OCI-M2 (cell line): ENCODE data around the gene FMNL3.

Experiments used
- DNase-seq: peaks from one replicate; lab custom pipeline; 2025; ENCODE audit not compliant: unreplicated experiment; lab: John Stamatoyannopoulos, UW

Gene FMNL3

DNA sequence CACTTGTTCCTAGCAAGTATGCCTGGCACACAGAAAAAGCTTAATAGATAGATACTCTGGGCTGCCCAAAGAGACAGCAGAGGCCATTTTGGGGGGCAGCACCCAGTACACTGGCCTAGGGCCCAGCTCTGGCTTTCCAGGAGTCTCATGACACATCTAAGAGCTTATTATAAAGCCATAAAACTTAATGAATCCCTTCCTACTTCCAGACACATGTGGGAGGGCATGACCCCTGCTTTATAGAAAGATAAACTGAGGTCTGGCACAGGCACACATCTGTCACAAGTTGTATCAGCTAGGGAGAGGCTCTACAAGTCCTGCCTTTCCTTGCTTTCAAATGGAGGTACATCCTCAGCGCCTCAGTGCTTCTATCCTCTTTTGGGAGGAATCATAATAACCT lies 27.1 kb downstream of the FMNL3 start:
- DNase-seq = no peak

DNA sequence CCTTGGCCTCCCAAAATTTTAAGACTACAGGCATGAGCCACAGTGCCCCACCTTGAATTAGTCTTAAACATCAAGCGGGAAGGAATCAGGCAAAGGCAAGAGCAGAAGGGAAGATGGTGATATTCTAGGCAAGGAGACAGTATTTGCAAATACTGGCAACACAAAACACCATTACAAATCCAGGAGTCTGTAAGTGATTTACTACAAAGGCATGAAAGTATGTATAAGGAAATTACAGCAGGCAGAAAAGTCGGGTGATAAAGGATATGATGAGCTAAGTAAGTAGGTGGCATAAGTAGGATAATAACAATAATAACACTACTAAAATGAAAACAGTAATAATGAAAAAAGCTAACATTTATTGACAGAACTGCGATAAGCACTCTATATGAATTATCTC lies 28.5 kb downstream of the FMNL3 start:
- no peak for DNase-seq

DNA sequence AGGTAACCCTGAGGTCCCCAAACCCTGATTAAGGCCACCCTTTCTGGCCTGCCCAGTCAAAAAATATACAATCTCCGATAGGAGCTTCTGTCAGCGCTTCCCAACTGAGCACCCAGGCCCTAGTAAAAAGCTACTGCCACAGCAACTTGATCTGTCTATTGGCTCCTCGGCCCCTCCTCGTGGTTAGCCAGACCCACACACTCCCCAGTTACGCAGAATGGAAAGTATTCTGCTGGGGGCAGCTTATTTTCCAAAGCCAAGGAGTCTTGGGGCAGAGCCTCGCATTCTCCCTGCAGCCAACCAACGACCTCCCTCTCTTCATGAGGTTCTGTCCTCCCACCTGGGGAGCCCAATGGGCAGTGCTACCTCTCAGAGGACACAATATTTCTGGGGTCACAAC lies 32.1 kb downstream of the FMNL3 start:
- no peak for DNase-seq

DNA sequence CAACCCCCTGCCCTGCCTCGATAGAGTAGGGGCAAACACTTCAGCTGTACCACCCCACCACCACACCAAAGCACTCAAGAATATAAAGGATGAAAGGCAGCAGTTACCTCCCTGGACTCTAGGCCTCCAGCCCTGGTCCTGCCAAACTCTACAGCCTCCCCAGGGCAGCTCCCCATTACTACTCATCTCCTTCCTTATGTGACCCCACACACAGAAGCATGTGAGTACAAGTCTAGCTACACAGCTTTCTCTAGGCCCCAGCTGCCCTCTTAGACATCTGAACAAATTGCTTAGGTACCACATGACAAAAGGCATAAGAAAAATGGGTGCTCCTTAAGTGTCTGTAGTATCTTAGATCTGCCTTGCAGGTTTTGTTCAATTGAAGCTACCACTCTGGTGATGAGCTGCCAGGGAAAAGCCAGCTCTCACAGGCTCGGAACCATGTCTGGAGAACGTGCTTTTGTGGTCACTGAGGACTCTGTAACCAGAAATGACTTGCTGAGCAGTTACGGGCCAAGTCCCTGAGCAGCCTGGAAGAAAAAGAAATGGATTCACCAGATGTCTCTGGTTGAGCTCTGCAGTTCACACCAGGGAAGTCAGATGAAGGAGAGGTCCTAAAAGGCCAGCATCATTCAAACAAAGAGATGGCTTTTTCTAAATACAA lies 32.8 kb downstream of the FMNL3 start:
- DNase-seq = no peak

DNA sequence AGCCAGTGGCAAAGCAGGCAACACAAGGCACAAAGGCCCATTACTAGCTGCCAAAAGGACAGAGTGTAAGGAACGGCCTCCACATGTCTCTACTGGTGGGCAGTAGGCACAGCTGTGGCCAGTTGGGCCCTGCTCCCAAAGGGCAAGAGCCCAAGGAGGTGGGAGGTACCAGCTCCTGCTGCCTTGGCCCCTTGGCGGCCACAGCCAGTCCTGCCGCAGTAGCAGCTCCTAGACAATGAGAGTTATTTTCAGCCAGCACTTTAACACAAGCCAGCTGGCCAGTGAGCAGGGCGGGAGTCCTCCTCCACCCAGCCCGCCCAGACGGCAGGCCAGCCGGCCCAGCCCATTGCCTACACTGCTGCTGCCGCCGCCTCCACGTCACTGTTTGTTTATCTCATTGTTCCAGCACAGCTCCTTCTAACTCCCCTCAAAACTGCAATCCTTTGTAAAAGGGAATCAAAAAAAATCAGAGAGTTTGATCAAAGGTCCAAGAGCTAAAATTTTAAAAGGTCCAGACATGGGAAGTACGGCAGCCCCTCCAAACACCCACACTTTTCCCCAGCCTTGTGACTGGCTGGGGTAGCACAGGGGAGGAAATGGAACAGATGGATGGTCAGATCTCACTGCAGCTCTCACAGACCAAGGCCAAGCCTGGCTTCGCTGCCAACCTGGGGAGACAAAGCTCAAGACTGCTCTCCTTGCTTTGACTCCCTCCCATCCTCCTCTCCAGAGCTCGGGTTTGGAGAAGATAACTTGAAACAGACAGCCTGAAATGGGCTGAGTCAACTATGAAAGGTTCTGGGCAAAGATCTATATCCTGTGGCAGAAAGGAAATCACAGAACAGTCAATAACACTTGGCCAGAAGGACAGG lies 33.5 kb downstream of the FMNL3 start:
- DNase-seq = peak; percentile 28

DNA sequence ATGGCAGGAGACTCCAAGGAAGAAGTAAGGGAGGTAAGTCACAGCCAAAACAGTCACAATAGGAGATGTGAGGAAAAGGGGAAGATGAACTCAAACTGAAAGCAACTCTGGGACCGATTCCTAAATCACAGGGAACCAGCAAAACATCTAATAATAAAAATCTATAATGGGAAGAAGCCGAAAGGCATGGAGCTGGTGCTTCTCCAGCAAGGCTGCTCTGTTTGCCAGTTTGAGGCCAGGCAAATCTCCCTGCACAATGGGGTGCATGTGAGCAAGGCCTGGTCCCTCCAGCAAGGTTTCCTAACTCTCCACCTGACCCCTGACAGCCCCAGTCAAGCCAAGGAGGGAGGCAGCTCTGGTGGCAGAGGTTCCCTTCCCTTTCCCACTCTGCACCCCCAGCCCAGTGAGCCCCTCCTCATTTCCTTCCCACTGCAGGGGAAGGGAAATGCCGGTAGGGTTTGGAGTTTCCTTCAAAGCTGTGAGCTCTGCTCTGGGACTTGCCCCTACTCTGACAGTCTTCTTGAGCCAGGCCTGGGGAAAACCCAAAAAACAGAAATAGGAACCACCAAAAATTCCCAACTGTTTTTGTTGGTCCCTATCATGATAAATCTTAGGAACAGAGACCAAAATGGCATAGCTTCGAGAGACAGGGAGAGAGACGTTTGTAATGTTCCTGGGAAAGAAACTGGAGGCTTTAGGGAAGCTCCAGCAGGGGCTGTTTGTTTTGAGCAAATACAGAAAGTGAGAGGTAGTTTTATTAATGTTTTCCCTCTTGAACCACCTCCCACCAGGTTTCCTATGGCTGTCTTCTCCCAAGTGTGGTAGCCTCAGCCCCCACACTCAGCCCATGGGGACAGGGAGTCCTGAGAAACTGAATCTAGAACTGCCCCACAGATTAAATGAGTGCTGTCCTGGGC lies 34.6 kb downstream of the FMNL3 start:
- no peak for DNase-seq

DNA sequence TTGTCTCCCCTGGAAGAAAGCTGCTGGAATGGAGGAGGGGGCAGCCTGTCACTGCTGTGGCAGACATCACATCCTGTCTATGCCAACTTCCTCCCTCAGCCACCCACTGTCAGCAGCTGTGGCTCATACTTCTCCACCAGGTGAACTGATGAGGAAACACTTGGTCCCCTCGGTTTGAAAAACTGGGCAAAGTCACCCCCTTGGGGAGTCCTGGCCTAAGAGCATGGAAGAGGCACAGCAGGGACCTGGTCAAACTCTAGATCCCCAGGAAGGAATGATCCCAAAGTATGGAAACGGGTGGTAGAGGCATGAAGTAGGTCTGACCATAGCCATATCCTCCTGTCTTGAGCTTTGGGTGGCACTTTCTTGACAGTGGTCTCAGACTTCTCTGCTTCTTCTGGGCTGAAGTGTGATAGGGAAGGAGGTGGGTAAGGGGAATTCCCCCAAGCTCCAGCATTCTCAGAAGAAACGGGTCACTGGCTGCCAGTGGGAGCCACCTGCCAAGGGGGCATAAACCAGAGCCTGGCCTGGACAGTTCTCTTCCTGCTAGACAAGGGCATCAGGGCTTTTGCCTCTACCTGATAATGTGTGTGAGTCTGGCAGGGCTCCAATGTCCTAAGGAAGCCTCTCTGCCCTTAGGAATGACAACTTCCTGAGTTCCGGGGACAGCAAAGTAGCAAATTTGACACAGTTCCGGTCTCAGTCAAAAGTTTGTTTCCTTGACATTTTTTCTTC lies 36.0 kb downstream of the FMNL3 start:
- no peak for DNase-seq

DNA sequence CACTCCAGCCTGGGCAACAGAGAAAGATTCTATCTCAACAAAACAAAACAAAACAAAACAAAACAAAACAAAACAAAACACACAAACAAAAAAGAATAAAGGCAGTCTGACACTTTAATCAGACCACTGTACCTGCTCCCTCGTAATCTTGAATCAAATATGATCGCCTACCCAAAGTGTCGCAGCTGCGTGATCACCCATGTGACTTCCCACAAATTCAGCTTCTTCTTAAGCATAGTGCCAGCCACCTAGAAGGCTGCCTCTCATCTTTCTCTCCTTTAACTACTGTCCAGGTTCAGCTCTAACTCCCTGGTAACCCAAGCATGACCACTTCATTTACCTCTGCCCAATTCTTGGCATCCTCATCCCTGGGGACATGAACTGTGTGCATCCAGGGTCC lies 37.4 kb downstream of the FMNL3 start:
- no peak for DNase-seq

DNA sequence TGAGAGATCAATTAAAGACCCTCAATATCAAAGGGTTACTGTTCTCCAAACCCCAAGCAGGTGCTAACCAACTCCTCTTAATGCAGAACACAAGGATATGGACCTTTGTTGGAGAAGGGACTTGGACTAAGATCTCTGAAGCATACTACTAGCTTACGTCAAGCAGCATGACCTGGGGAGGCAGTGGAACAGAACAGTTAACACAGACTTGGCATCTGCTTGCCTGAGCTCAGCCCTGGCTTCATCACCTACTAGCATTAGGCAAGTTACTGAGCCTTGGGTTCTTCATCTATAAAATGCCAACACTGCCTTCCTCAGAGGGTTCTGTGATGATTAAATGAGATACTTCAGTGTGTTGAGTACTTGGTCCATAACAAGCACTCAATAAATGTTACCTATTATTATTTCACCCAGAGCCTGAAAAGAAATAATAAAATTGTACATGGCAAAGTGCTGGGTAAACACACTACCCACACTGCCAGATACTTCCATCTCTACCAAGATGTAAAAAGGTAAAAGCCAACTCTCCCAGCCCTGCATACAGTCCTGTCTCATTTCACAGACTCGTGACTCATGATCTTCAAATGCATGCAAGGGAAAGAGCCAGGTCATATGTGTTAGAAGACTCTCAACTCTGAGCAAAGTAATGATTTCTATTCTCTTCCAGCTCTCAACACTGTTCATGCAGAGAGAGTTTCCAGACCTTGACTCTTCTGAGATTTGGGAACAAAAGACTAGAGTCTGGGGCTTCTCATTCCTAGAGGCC lies 39.7 kb downstream of the FMNL3 start:
- no peak for DNase-seq

DNA sequence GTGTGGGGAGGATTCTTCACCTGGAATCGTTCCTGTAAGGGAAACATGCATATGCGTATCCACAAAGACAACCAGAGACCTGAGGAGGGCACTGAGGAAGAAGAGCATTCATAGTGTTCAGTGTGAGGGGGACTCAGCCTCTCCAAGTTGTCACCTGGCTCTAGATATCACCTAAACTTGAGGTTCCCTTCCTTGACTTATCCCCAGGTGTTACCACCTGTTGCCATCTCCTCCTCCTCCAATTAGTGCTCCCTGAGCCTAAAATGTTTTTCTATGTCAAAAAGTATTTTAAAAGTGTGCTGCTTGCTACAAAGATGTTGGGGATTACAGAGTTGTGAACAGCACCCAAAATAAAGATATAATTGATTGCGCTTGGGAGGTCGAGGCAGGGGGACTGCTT lies 41.0 kb downstream of the FMNL3 start:
- no peak for DNase-seq

DNA sequence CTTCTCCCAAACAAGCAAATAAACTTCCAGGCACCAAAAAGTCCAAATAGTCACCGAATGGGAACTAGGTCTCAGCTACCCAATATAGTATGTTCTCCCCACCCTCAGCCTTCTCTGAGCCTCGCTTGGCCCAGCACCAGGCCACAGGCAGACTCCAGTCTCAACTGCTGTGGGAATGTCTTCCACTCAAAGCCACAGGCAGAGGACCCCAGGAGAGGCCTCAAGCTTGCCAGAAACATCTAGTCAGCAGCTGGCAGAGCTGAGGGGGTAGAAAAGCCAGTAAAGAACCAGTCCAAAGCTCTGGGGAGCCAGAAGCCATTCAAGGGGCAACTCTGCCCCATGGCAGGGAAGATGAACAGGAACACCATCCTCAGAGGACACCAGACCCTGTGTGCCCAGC lies 41.8 kb downstream of the FMNL3 start:
- no peak for DNase-seq

DNA sequence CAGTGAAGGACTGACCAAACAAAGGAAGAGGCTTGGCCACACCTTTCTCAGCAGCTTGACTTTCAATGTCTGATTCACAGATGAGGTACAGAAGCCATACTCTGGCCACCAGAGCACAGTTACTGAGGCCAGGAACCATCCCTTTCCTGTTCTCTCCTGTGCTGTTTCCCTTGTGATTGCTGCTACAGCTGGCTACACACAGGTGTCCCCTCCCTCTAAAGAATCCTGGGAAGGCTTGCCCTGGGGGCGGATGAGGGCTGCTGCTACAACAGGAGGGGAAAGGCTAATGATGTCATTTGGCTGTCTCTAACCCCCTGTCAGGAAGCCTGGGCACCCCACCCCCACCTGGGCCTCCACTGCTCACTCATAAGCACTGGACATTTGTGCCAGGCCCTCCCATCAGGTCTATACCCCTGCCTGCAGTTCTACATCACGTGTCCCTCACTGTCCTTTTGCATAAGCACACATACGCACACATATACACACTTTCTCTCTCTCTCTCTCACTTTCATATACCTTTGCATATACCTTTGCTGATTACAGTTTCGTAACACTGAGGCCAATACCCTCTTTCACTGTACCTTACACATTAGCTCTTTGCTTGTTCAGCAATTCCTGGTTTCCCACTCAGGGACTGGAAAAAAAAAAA lies 42.5 kb downstream of the FMNL3 start:
- no peak for DNase-seq

DNA sequence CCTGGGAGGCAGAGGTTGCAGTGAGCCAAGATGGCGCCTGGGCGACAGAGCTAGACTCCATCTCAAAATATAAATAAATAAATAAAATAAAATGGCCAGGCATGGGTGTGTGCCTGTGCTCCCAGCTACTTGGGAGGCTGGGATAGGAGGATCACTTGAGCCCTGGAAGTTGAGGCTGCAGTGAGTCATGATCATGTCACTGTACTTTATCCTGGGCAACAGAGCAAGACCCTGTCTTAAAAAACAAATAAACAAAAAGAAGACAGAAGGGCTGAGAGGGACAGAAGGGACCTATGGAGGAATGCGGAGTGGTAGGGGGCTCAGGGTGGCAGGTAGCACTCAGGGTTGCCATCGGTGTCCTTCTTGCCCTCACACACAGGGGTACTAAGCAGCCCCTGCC lies 43.0 kb downstream of the FMNL3 start:
- no peak for DNase-seq

DNA sequence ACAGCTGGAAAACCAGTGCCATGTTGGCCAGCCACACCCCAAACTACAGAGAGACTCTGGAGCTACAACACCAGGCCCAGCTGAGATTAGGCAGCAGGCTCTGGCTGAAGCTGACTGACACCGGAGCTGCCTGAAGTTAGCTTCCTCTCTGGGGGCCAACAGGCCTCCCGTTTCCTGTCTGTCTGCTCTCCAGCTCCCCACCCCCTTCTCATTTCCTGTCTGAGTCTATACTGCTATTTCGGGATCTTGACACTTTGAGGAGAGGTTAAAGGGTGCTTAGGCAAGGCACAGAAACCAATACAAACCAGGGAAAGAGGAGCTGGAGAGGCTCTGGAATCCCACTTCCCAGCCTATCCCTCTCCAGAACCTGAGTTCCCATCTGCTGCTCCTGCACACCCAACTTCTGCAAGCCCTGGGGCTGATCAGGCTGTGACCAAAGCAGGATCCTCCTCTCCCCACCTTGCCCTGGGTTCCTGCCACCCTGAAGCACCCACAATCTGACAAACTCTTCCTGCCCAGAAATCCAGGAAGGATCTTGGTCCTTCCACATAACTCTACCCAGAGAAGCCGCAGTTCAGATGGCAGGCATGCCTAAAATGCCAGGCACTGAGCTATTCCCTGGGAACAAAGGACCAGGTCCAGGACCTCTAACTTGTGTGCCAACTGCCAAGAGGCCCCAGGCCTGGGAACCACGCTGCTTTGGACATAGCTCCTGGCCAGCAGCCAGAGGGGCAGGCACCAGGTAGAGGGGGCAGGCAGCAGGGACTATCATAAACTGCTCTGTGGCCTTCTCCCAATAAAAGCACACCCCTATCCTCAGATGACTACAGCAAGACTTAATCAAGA lies 44.0 kb downstream of the FMNL3 start:
- DNase-seq = no peak

DNA sequence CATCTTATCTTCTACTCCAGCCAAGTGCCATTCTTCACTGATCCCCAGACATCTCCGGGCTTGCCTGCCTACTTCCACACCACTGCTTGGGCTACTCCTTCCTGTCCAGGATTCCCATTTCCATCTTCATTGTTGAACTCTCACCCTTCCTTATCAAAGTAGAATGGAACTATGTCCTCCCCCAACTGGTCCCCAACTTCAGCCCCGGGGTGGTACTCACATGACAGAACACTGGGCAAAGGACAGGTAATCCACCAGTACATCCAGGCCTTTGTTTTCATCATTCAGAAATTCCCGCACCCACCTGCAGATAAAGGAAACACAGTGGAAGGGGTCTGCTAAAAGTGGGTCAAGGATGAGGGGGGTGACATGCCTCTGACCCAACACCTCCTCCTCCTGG lies 45.5 kb downstream of the FMNL3 start:
- no peak for DNase-seq

DNA sequence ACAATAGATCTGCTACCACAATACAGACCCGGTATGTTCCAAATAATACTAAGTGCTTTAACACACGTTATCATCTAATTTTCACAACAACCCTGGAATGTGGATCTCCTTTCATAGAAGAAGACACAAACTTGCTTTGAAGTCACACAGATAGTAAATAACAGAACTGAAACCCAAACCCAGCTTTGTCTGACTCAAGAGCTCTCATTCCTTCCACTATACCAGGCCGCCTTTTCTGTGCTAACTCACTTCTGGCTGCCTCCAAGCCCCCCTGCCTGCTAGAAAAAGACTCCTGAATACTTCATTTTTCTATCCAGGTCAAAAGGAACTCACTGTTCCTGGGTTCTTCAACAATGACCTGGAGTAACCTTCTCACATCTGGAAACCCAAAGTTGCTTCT lies 46.0 kb downstream of the FMNL3 start:
- DNase-seq = no peak

DNA sequence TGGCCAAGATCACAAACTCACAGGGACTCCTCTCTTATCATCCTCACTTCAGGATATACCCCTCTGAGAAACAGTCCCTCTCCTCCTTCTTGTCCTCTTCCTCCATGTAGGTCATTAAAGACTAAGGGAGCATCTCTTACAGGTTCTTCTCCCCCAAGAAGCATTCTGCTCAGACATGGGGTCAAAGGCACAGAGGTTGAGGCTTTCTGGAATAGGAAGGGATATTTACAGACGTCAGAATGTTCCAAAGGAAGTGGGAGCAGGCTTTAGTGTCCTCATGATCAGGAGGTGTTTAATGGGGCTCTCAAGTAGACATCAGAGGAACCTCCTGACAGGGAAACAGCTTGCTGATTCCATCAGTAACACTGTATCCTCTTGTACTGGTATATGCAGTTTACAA lies 47.5 kb downstream of the FMNL3 start:
- DNase-seq = no peak

DNA sequence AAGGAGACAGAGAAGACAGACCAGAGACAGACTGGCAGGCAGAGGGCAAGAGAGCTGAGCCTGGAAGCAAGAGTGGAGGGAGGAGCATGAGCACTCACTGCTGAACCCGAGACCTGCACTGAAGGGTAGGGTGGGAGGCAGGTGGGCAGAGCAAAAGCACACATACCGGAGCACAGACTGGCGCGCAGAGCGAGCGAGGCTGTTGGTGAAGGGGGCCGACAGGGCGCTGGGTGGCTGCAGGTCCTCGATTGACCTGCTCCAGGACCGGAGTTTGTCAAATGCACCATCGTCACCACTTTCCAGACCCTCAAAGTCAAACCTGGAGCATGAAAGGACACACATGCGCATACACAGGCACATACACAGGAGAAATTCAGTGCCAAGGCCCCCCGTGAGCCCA lies 48.9 kb downstream of the FMNL3 start:
- no peak for DNase-seq
